Fibroblast of gingiva (primary cell): Measurements from ENCODE around the gene PPP2R2B.

ENCODE experiments used
- DNase-seq: peaks from one replicate; pipeline ENCODE4 v3.0.0-alpha.2; 2011; ENCODE audit warnings: low read depth

Gene PPP2R2B

GRCh38 chr5:146827901-146828300 is 50.7 kb downstream of the PPP2R2B start:
- no peak for DNase-seq

- DNase-seq = no peak
Measured at GRCh38 chr5:146825033-146825432, 53.5 kb downstream of the PPP2R2B start.

- DNase-seq = no peak
Measured at GRCh38 chr5:146821732-146822131, 56.8 kb downstream of the PPP2R2B start.

GRCh38 chr5:146820987-146821386 is 57.6 kb downstream of the PPP2R2B start:
- DNase-seq = no peak

- DNase-seq = no peak
Measured at GRCh38 chr5:146818822-146819221, 59.7 kb downstream of the PPP2R2B start.

- DNase-seq = no peak
Measured at GRCh38 chr5:146817973-146818372, 60.6 kb downstream of the PPP2R2B start.

GRCh38 chr5:146816775-146817387 is 61.7 kb downstream of the PPP2R2B start:
- DNase-seq = no peak

GRCh38 chr5:146815411-146815810 is 63.1 kb downstream of the PPP2R2B start:
- no peak for DNase-seq

- DNase-seq = no peak
Measured at GRCh38 chr5:146813346-146814157, 65.0 kb downstream of the PPP2R2B start.

- no peak for DNase-seq
Measured at GRCh38 chr5:146805081-146805480, 73.5 kb downstream of the PPP2R2B start.

GRCh38 chr5:146802945-146803522 is 75.5 kb downstream of the PPP2R2B start:
- no peak for DNase-seq

GRCh38 chr5:146799671-146800070 is 78.9 kb downstream of the PPP2R2B start:
- DNase-seq = no peak

GRCh38 chr5:146799231-146799630 is 79.3 kb downstream of the PPP2R2B start:
- DNase-seq = no peak

- DNase-seq = no peak
Measured at GRCh38 chr5:146797658-146798057, 80.9 kb downstream of the PPP2R2B start.

- no peak for DNase-seq
Measured at GRCh38 chr5:146796911-146797310, 81.6 kb downstream of the PPP2R2B start.

- no peak for DNase-seq
Measured at GRCh38 chr5:146796144-146796543, 82.4 kb downstream of the PPP2R2B start.

- no peak for DNase-seq
Measured at GRCh38 chr5:146794326-146795029, 84.1 kb downstream of the PPP2R2B start.

GRCh38 chr5:146793709-146794108 is 84.8 kb downstream of the PPP2R2B start:
- DNase-seq = no peak

GRCh38 chr5:146791471-146791870 is 87.1 kb downstream of the PPP2R2B start:
- DNase-seq = no peak

- no peak for DNase-seq
Measured at GRCh38 chr5:146789712-146790653, 88.6 kb downstream of the PPP2R2B start.

- no peak for DNase-seq
Measured at GRCh38 chr5:146788898-146789297, 89.7 kb downstream of the PPP2R2B start.

GRCh38 chr5:146785065-146785464 is 93.5 kb downstream of the PPP2R2B start:
- DNase-seq = no peak
